HG03280 (cell line): ENCODE data around the gene CCDC17.
"Not testable (repeated sequence)": the region's sequence is repeated elsewhere in the genome, so short reads cannot be mapped to it uniquely, and the experiment has no call there.

Experiments
- ATAC-seq: cut with Tn5 transposase; IDR thresholded peaks from one replicate; pipeline ENCODE4 v1.9.1; 2021; ENCODE audit warnings: mild to moderate bottlenecking, moderate library complexity; ENCODE audit not compliant: unreplicated experiment

Gene CCDC17

GRCh38 chr1:45622524-45623394 is 1.1 kb downstream of the CCDC17 start:
- ATAC-seq: no peak

GRCh38 chr1:45621895-45622523 is 1.8 kb downstream of the CCDC17 start:
- no peak for ATAC-seq

GRCh38 chr1:45621501-45621836 is 2.4 kb downstream of the CCDC17 start:
- no peak for ATAC-seq

- ATAC-seq: no peak
These were observed 3.0 kb downstream of the CCDC17 start for GRCh38 chr1:45620588-45621500.

- ATAC-seq: no peak
These were observed 4.5 kb downstream of the CCDC17 start for GRCh38 chr1:45619149-45619921.

- no peak for ATAC-seq
These were observed 6.2 kb downstream of the CCDC17 start for GRCh38 chr1:45617618-45618017.

GRCh38 chr1:45615885-45616284 is 8.0 kb downstream of the CCDC17 start:
- ATAC-seq: no peak

- ATAC-seq: no peak
These were observed 10.8 kb downstream of the CCDC17 start for GRCh38 chr1:45612941-45613579.

GRCh38 chr1:45610589-45611226 is 13.1 kb downstream of the CCDC17 start:
- ATAC-seq: no peak

GRCh38 chr1:45608175-45609156 is 15.4 kb downstream of the CCDC17 start:
- no peak for ATAC-seq

GRCh38 chr1:45607404-45608074 is 16.3 kb downstream of the CCDC17 start:
- ATAC-seq: no peak

GRCh38 chr1:45604239-45604638 is 19.6 kb downstream of the CCDC17 start:
- ATAC-seq: no peak

- not testable (repeated sequence) for ATAC-seq
These were observed 27.1 kb downstream of the CCDC17 start for GRCh38 chr1:45596765-45597164.

GRCh38 chr1:45594412-45594811 is 29.4 kb downstream of the CCDC17 start:
- ATAC-seq: no peak

GRCh38 chr1:45589861-45590260 is 34.0 kb downstream of the CCDC17 start:
- ATAC-seq: no peak

- no peak for ATAC-seq
These were observed 37.1 kb downstream of the CCDC17 start for GRCh38 chr1:45586769-45587168.

- ATAC-seq: no peak
These were observed 38.3 kb downstream of the CCDC17 start for GRCh38 chr1:45585496-45586075.

- no peak for ATAC-seq
These were observed 38.8 kb downstream of the CCDC17 start for GRCh38 chr1:45585110-45585426.
